NCI-H1694 treated with DMSO at 0.1 percent for 48 hours (cell line): ENCODE measurements around the gene MFN2.
"Not testable (repeated sequence)": the region's sequence is repeated elsewhere in the genome, so short reads cannot be mapped to it uniquely, and the experiment has no call there.

Source experiments
- DNase-seq: peaks from one replicate; lab custom pipeline; 2025; lab: John Stamatoyannopoulos, UW

MFN2 gene

DNA sequence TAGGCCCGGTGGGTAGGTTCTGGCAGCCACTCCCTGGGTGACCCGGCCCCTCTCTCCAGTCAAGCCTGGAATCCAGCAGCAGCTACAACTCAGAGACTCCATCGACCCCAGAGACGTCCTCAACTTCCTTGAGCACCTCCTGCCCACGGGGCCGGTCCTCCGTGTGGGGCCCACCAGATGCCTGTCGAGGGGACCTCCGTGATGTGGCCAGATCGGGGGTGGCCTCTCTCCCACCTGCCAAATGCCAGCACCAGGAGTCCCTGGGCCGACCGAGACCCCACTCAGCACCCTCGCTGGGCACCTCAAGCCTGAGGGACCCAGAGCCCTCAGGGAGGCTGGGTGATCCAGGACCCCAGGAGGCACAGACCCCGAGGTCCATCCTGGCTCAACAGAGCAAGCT lies 41.8 kb downstream of the MFN2 start:
- DNase-seq = no peak

GRCh38 chr1:12026586-12026985 lies 46.3 kb downstream of the MFN2 start:
- DNase-seq = no peak

DNA sequence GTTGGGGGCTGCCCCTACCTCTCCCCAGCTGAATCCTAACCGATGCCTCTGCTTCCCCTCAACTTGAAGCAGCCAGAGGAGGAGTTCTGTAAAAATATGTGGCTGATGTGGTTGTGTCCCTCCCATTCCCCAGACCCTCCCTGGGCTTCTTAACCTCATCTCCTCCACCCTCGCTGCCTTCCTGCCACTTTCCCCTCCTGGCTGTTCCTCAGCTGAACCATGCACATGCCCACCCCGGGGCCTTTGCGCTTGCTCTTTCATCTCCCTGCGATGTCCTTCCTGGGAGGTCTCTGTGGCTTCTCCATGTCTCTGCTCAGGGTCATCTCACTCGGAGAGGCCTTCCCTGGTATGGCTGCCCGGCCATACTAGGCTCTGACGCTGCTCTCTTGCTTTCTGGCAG lies 48.0 kb downstream of the MFN2 start:
- DNase-seq = no peak

DNA sequence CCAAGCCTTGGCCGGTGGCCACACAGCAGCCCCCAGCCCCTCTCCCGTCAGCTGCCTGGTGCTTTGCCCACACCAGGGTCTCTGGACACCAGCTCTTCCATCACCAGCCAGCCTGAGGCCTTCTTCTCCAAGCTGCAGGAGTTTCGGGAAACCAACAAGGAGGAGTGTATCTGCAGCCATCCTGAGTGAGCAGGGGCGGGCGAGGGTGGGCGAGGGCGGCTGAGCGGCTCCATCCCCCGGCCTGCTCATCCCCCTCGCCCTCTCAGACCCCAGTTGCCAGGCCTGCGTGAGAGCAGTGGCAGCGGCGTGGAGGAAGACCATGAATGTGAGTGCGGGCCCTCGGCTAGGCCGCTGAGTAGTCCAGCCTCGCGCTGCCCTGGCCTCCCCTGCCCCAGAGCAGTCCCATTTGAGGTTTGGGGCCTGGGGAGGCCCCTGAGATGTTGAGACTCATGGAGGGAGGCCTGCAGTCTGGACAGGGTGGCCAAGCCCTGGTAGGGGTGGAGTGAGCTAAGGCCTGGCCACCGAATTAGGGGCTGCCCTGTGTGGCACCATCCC lies 48.8 kb downstream of the MFN2 start:
- DNase-seq = no peak

GRCh38 chr1:12029720-12030339 lies 49.6 kb downstream of the MFN2 start:
- no peak for DNase-seq

DNA sequence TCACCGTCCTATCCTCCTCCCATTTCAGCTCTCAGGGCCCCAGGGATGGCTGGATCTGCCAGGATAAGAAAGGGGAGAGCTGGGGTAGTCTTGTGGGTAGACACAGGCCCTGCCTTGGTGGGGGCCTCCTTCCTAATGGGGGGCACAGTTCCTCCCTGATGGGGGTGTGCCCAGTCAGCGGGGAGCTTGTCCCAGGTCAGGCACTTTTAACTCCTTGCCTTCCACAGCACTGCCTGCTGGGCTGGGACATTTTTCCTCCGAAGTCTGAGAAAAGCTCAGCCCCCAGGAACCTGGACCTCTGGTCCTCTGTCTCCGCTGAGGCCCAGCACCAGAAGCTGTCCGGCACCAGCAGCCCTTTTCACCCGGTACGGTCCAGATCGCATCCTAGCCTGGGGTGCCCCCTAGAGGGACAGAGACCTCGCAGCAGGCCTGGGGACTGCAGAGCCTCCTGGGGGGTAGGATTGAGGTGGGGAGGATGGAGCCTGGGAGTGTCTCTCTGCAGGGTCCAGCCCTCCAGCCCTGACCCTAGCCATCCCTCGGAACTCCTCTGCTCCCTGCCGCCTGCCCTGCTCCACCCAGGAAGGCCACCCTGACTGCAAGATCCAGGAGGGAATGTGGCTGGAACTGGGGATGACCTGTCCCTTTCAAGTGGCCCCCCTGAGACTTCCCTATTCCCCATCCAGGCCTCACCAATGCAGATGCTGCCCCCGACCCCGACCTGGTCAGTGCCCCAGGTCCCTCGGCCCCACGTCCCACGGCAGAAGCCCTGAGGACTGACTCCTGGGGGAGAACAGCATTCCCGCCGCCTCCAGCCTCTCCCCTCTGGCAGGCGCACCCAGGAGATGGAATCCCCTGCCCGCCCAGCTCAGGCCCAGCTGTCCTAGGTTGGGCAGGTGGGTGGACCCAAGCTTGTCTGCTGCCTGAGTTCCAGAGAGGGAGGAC lies 51.1 kb downstream of the MFN2 start:
- DNase-seq = no peak

DNA sequence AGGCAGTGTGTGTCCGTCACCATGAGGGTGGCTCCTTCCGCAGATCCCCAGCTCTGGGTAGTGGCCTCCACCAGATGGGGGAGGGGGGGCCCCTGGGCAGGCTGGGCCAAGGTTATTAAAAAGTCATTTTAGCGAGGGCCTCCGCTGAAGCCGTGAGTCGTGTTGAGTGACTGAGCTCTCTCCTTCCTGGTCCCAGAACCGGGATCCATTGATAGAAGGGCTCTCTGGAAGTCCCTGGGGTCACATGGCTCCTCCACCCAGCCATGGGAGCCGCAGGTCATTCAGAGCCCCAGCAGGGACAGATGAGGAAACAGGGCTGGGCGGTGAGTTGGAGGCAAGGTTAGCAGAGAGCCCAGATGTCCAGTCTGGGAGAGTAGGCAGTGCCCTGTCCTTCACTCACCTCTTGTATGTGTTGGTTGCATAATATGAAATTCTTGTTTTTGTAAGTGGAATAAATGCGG lies 51.9 kb downstream of the MFN2 start:
- no peak for DNase-seq

DNA sequence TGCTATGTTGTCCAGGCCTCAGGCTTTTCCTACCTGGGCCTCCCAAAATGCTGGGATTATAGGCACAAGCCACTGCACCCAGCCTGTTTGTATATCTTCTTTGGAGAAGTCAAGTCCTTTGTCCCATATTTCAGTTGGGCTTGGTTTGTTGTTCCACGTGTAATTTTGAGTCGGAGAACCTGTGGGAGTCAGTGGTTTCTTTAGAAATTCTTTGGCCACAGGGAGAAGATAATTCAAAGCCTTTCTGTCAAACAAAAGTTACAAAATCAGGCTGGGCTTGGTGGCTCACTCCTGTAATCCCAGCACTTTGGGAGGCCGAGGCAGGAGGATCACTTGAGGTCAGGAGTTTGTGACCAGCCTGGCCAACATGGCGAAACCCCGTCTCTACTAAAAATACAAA lies 53.2 kb downstream of the MFN2 start:
- not testable (repeated sequence) for DNase-seq

DNA sequence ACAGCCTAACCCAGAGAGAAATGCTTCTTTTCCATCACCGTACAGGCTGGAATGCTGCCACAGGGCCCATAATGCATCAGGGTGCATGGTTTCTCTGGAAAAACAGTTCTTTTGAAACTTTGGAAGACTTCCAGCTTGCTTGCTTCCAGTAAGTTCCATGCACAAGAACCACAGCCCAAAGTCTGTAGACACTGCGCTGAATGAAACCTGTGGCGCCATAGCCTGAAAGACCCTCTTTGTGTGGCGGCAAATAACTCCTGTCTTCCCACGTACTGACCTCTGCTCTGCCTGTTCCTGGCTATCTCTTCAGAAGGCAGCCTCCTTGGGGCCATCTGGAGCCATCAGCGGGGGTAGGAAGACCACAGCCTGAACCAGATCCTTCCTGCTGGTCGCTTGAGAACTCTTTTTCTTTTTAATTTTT lies 54.1 kb downstream of the MFN2 start:
- no peak for DNase-seq

DNA sequence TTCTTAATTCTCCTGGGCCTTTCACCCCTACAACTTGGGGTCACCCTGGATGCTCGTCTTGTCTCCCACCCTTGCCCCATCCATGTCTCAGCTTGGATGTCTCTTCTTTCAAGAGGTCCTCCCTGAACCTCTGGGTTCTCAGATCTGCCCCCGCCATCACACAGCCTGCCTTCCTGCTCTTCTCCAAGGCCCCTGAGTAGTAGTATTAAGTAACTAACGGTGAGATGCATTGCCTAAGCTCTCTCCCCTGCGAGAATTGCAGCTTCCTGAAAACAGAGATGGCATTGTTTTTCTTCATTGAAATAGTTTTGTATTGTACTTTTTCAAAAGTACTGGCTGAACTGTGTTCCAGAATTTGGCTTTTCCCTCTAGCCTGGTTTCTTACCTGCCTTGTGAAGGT lies 55.1 kb downstream of the MFN2 start:
- DNase-seq = no peak

DNA sequence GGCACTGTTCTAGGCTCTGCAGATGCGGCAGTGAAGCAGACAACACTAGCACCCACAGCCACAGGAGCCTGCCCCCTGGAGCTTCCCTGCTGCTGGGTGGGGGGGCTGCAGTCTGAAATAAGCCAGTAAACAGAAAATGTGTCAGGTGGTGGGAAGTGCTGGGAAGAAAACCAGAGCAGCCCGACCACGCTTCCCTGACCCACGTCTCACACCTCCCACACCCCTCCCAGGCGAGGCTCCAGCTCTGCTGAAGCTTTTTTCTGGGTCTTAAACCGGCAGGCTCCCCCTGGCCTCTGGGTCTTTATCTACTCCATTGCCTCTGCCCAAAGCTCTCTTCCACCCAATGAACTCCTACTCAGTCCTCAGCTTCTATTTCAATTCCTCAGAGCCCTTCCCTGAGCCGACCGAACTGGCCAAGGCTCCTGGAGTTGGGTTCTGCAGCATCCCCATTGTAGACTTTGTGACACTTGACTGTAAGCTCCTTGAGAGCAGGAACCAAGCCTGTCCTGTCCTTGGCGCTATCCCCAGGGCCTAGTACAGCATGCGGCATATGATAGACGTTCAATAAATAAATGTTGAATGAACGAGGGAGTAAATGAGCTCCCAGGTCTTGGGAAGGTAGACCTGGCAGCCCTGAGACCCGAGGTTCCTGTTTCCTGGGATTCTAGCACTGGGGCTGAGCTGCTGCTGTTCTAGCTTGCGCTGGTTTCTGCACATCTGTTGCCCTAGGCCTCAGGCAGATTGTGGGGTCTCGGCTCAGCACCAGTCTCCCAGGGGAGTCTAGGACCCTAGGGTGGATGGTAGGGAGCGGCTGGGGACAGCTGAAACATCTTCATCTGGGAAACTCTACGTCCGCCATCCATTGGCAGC lies 57.5 kb downstream of the MFN2 start:
- no peak for DNase-seq

DNA sequence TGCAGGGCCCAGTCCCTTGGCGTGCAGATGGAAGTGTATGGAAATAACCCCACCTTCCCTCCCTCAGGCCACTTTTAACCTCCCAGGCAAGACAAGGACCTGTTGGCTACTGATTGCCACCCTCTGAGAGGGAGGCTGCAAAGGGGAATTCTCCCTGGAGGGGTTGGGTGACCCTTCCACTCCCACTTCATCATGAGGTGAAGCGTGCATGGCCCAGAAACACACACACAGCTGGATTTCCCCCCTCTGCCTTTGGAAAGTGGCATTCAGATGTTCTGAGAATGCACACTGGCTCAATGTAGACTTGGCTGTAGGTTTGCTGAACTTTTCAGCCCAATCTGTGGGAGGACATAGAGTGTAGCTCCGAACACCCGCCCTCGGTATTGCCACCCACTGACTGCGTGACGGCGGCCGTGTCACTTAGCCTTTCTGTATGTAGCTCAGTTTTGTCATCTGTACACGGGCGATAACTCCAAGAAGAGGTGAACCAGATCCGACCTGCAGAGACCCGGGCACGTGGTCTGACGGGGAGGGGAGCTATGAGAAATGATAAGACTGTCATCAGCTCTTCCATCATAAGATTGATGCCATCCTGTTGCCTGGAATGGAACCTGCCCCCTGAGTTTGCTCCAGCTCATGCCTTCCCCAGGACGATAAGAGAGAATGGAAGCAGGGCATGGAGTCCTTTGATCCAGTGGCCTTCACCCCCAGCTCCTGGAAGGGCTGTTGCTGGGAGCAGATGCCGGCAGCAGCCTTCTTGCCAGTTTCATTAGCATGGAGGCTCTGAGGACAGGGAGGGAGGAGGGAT lies 58.3 kb downstream of the MFN2 start:
- DNase-seq = no peak

DNA sequence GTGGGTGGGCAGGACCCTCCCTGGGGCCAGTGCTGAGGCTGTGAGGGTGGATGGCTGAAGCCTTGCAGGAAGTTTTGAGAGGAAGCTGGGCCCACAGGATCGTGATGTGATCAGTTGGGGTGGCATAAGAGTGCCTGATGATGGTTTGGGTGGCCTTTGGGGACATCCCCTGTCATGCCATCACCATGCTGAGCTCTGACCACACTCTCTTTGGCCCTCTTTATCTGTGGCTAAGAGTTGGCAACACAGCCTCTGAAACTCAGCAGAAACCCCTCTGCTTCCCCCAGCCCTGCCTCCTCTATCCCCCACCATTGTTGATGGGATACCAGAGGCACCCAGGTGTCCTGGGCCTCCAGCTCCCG lies 58.9 kb downstream of the MFN2 start:
- DNase-seq = no peak

- not testable (repeated sequence) for DNase-seq
These were observed 59.7 kb downstream of the MFN2 start for GRCh38 chr1:12039824-12040456.

- no peak for DNase-seq
These were observed 60.3 kb downstream of the MFN2 start for GRCh38 chr1:12040457-12041051.

DNA sequence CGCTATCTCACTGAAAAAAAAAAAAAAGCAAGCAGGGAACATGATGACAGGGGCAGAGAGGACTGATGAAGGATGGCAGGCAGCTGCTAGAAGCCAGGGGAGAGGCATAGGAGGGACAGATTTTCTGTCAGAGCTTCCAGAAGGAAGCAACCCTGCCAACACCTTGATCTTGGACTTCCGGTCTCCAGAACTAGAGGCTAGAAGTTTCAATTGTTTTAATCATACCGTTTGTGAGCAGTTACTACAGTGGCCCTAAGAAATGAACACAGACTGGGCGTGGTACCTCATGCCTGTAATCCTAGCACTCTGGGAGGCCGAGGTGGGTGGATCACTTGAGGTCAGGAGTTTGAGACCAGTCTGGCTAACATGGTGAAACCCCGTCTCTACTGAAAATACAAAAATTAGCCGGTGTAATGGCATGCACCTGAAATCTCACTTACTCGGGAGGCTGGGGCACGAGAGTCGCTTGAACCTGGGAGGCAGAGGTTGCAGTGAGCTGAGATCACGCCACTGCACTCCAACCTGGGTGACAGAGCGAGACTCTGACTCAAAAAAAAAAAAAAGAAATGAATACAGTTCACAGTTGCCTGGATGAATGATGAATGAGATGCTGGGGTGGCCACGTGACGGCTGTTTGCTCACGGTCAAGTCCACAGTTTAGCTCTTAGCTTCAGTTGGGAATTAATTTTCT lies 64.1 kb downstream of the MFN2 start:
- DNase-seq = not testable (repeated sequence)

DNA sequence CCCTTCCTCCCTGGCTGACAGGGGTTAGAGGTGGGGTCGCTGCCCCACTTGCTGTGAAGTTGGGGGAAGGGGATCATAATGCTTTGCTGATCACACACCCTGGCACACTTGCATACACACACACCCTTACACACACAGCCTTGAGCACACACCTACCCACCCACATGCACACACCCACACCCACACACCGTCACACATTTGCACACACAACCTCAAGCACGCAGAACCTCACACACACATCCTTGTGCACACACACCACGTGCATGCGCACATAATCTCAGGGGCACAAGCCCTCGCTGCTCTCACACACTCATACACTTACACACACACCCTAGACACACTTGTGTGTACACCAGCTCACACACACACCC lies 66.5 kb downstream of the MFN2 start:
- DNase-seq = no peak

- no peak for DNase-seq
These were observed 67.1 kb downstream of the MFN2 start for GRCh38 chr1:12047120-12047876.

DNA sequence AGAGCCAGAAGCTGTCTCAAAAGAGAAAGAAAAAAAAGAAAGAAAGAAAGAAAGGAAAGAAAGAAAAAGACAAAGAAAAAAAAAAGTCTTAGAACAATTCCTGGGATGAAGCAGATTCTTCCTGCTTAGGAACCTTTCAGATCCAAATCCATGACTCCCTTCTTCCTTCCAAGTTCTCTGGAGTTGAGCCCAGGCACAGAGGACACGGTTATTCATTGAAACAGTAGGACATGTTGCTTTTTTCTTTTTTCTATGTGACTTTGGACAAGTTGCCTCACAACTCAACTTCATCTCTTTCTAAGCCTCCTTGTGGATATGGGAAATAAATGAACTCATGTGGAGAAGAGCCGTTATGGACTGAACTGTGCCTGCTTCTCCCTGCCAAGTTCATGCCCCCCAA lies 68.1 kb downstream of the MFN2 start:
- DNase-seq = no peak
